Mammary epithelial cell (primary cell): ENCODE results near the gene CLSTN1.

ENCODE experiments used
- CTCF ChIP-seq, 2 donors: IDR thresholded peaks in 1 of 2; conservative IDR thresholded peaks in 1 of 2; 2 replicates each; pipeline ENCODE4 v1.5.1; 2011 to 2012; ENCODE audit warnings: inconsistent platforms in 2 of 2, low read length in 2 of 2, mild to moderate bottlenecking in 2 of 2, control low read depth in 1 of 2, low read depth in 1 of 2; ENCODE audit not compliant: insufficient read depth in 1 of 2; ENCODE audit errors: extremely low read depth in 1 of 2
- EZH2 ChIP-seq: IDR thresholded peaks from 2 replicates; pipeline ENCODE4 v1.6.1; 2012; ENCODE audit warnings: low read length, inconsistent platforms, borderline replicate concordance

GRCh38 chr1:9858293-9859035, 34.7 kb upstream of the CLSTN1 start:
- TF ChIP-seq CTCF (conservative IDR thresholded peaks at IDR 0.05 in 1 of 2, IDR thresholded peaks at IDR 0.05 in 1 of 2; ENCODE audit: extremely low read depth in 1 of 2, insufficient read depth in 1 of 2, low read depth in 1 of 2, low read length in 2 of 2): no peak
- no peak for TF ChIP-seq EZH2
